Retinal pigment epithelial cell (primary cell): ENCODE results near the gene PTMA.

Source experiments
- DNase-seq: peaks from one replicate; pipeline ENCODE4 v3.0.0-alpha.2; 2010; ENCODE audit warnings: low read depth
- H3K4me3 ChIP-seq: 2 replicates; pipeline ENCODE4 v1.5.1; 2011; ENCODE audit warnings: mild to moderate bottlenecking, low read length, control low read depth, moderate library complexity
- TF ChIP-seq, protein P1 (sequence below): conservative IDR thresholded peaks from 2 replicates; pipeline ENCODE4 v1.5.1; 2011; ENCODE audit warnings: low read depth, low read length, control low read depth, inconsistent platforms

PTMA gene

DNA sequence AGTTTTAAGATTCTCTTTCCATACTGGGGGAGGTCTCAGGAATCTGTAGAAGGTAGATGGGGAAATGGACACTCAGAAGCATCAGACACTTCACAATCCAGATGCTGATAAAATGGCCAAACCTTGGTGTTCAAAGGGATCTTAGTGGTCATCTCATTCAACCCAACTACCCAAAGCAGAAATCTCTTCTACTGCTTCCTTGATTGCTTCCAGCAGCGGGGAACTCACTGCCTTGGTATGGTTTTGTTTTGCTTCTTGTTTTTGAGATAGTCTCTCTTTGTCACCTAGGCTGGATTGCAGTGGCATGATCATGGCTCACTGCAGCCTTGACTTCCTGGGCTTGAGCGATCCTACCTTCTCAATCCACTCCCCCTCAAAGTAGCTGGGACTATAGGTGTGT lies 39.3 kb upstream of the PTMA start:
- no peak overlapping the region for H3K4me3 ChIP-seq
- TF ChIP-seq, protein P1, sequence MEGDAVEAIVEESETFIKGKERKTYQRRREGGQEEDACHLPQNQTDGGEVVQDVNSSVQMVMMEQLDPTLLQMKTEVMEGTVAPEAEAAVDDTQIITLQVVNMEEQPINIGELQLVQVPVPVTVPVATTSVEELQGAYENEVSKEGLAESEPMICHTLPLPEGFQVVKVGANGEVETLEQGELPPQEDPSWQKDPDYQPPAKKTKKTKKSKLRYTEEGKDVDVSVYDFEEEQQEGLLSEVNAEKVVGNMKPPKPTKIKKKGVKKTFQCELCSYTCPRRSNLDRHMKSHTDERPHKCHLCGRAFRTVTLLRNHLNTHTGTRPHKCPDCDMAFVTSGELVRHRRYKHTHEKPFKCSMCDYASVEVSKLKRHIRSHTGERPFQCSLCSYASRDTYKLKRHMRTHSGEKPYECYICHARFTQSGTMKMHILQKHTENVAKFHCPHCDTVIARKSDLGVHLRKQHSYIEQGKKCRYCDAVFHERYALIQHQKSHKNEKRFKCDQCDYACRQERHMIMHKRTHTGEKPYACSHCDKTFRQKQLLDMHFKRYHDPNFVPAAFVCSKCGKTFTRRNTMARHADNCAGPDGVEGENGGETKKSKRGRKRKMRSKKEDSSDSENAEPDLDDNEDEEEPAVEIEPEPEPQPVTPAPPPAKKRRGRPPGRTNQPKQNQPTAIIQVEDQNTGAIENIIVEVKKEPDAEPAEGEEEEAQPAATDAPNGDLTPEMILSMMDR: no peak
- DNase-seq: no peak

DNA sequence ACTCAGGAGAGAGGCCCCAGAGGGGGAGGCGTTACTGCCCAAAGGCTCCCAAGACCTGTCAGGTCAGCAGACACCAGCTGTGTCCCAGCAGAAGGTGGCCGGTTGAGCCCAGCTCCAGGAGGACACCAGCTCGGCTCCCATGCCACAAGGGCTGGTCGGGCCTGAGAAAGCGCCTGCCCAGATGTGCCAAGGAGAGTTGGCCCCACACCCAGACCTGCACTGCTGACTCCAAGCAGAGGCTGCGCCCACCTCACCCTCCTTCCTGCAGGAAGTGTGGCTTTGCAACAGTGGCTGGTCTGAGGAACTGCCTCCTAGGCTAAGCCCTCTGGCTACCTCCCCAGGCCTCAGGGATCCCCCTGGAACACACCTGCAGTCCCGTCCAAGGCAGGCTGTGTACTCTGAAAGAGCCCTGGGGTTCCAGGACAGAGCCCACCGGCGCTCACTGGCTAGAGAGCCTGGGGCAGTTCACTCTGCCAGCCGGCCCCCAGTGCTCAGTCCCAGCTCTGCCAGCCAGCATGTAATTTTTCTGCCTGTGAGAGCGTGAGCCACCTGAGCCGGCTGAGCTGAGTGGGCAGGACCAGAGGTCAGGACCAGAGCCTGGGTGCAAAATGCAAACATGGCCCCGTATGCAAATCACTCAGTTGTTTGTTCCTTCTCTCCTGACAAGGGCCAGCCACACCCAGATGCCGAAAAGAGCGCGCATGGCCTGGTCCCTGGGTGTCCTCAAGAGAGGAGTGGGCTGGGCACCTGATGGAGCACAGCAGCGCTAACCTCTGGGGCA lies 36.9 kb upstream of the PTMA start:
- no peak for DNase-seq
- TF ChIP-seq, protein P1: no peak
- H3K4me3 ChIP-seq: no peak overlapping the region

DNA sequence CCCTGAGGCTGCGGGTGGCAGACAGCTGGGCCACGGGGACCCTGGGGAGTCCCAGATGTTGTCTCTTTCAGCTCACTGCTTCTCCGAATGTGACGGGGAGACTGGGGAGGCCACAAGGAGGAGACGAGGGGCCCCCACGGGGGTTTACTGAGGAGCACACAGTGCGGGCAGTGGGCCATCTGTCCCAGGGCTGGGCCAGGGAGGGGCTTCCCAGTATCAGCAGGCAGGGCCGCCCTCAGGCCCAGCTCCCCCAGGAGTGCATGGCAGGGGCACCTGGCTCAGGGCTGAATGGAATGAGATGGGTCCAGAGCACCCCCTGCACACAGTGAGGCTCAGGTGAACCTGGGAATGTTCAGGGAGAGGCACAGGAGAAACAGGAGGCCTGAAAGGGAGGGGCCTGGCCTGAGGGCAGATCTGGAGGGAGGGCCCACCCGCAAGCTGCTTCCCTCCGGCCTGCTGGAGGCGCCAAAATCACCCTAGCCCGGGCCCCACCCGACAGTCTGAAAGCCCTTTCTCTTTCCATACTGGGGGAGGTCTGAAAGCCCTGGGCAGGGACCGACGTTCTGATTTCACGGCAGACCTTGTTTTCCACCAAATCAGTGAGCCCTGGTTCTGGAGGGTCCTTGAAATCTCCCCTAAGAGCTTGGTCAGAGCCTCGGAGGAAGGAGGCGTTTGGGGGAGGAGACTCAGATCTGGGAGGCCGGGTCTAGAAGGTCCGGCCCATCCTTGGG lies 35.5 kb upstream of the PTMA start:
- H3K4me3 ChIP-seq: no peak overlapping the region
- TF ChIP-seq, protein P1: peak; percentile 40
- no peak for DNase-seq

GRCh38 chr2:231673348-231673770 lies 35.0 kb upstream of the PTMA start:
- DNase-seq: no peak
- TF ChIP-seq, protein P1: no peak
- H3K4me3 ChIP-seq: no peak overlapping the region

GRCh38 chr2:231674587-231675338 lies 33.6 kb upstream of the PTMA start:
- H3K4me3 ChIP-seq: no peak overlapping the region
- TF ChIP-seq, protein P1: peak; percentile 91
- no peak for DNase-seq

DNA sequence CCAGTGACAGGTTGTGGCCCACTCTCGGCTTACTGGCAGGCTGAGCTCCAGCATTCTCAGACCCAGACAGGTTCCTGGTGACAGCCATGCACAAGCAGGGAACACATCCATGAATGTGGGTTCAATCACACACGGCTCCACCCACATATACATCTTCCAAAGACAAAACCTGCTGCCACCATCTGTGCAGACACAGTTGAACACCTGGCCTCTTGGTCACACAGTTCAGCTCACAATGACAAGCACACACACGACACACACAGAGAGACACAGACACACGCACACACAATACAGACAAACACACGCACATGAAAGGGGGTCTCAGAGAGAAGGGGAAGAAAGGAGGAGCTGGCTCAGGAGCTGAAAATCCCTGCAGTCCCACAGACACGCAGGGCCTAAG lies 32.1 kb upstream of the PTMA start:
- DNase-seq: no peak
- H3K4me3 ChIP-seq: no peak overlapping the region
- TF ChIP-seq, protein P1: no peak
